AG09319 (cell line): ENCODE measurements around the gene PRDM15.
"Not testable (repeated sequence)": the region's sequence is repeated elsewhere in the genome, so short reads cannot be mapped to it uniquely, and the experiment has no call there.

Source experiments
- DNase-seq: peaks from one replicate; pipeline ENCODE4 v3.0.0-alpha.2; 2010; ENCODE audit warnings: low read depth; ENCODE audit errors: extremely low read depth
- CTCF ChIP-seq: IDR thresholded peaks from 2 replicates; pipeline ENCODE4 v1.5.1; 2011; ENCODE audit warnings: low read depth, mild to moderate bottlenecking, inconsistent platforms, low read length, moderate library complexity

The PRDM15 gene

GRCh38 chr21:41792711-41793110, 86.4 kb downstream of the PRDM15 start:
- no peak for TF ChIP-seq CTCF
- DNase-seq, result no peak

GRCh38 chr21:41786509-41786987, 92.6 kb downstream of the PRDM15 start:
- DNase-seq, result peak; percentile 42
- no peak for TF ChIP-seq CTCF

GRCh38 chr21:41785262-41785661, 93.9 kb downstream of the PRDM15 start:
- DNase-seq, result not testable (repeated sequence)

GRCh38 chr21:41784456-41785102, 94.6 kb downstream of the PRDM15 start:
- no peak for TF ChIP-seq CTCF
- DNase-seq, result no peak

GRCh38 chr21:41783476-41784180, 95.5 kb downstream of the PRDM15 start:
- TF ChIP-seq CTCF, result no peak
- no peak for DNase-seq

- no peak for TF ChIP-seq CTCF
- no peak for DNase-seq
Observed at GRCh38 chr21:41781050-41781410, 98.1 kb downstream of the PRDM15 start.

GRCh38 chr21:41780337-41781049, 98.7 kb downstream of the PRDM15 start:
- no peak for TF ChIP-seq CTCF
- no peak for DNase-seq
